ENCODE results near the gene TMEM150C.

TMEM150C gene

GRCh38 chr4:82599336-82599735 lies 37.5 kb upstream of the TMEM150C start:
- peak; percentile 15 for DNase-seq (ENCODE audit: low read depth)
- TF ChIP-seq CTCF (IDR thresholded peaks at IDR 0.05; ENCODE audit: control insufficient read depth, extremely low read depth, insufficient read depth), result peak; percentile 48
- H3K4me3 ChIP-seq (ENCODE audit: low read depth, low read length), result no peak overlapping the region

GRCh38 chr4:82594456-82594855 lies 32.7 kb upstream of the TMEM150C start:
- H3K4me3 ChIP-seq (ENCODE audit: low read depth, low read length), result no peak overlapping the region
- TF ChIP-seq CTCF (IDR thresholded peaks at IDR 0.05; ENCODE audit: control insufficient read depth, extremely low read depth, insufficient read depth), result no peak
- no peak for DNase-seq (ENCODE audit: low read depth)

GRCh38 chr4:82593411-82593810 lies 31.6 kb upstream of the TMEM150C start:
- DNase-seq (ENCODE audit: low read depth), result no peak
- H3K4me3 ChIP-seq (ENCODE audit: low read depth, low read length), result no peak overlapping the region
- no peak for TF ChIP-seq CTCF (IDR thresholded peaks at IDR 0.05; ENCODE audit: control insufficient read depth, extremely low read depth, insufficient read depth)

GRCh38 chr4:82592639-82593038 lies 30.9 kb upstream of the TMEM150C start:
- TF ChIP-seq CTCF (IDR thresholded peaks at IDR 0.05; ENCODE audit: control insufficient read depth, extremely low read depth, insufficient read depth), result no peak
- no peak overlapping the region for H3K4me3 ChIP-seq (ENCODE audit: low read depth, low read length)

GRCh38 chr4:82591592-82591991 lies 29.8 kb upstream of the TMEM150C start:
- no peak for DNase-seq (ENCODE audit: low read depth)
- no peak for TF ChIP-seq CTCF (IDR thresholded peaks at IDR 0.05; ENCODE audit: control insufficient read depth, extremely low read depth, insufficient read depth)
- H3K4me3 ChIP-seq (ENCODE audit: low read depth, low read length), result no peak overlapping the region

More at GRCh38 chr4:82592639-82593038, 30.9 kb upstream of the TMEM150C start:
- DNase-seq (ENCODE audit: low read depth), result no peak

- no peak for TF ChIP-seq CTCF (IDR thresholded peaks at IDR 0.05; ENCODE audit: control insufficient read depth, extremely low read depth, insufficient read depth)
- H3K4me3 ChIP-seq (ENCODE audit: low read depth, low read length), result no peak overlapping the region
- DNase-seq (ENCODE audit: low read depth), result no peak
These were observed 28.0 kb upstream of the TMEM150C start for GRCh38 chr4:82589756-82590155.

- DNase-seq (ENCODE audit: low read depth), result peak; percentile 17
- no peak for TF ChIP-seq CTCF (IDR thresholded peaks at IDR 0.05; ENCODE audit: control insufficient read depth, extremely low read depth, insufficient read depth)
- no peak overlapping the region for H3K4me3 ChIP-seq (ENCODE audit: low read depth, low read length)
These were observed 27.0 kb upstream of the TMEM150C start for GRCh38 chr4:82588771-82589270.

Data from LNCaP clone FGC (cell line).